NOMO-1 treated with dmso at 0.1 percent for 144 hours (cell line): ENCODE data around the gene ABTB2.
"Not testable (repeated sequence)": the region's sequence is repeated elsewhere in the genome, so short reads cannot be mapped to it uniquely, and the experiment has no call there.

Experiments
- DNase-seq: peaks from one replicate; lab custom pipeline; 2025; ENCODE audit not compliant: unreplicated experiment; lab: John Stamatoyannopoulos, UW

ABTB2 gene

DNA sequence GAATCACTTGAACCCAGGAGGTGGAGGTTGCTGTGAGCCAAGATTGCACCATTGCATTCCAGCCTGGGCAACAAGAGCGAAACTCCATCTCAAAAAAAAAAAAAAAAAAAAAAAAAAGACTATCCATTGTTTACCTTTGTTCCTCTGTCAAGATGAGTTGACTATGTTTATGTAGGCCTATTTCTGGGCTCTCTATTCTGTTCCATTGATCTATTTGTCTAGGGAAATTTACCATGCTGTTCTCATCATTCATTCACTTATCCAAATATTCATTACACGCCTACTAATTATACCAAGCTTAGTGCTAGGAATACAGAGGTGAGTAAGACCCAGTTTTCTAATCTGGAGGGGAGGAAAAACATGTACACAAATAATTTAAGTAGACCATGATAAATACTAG is 139.1 kb downstream of the ABTB2 start:
- not testable (repeated sequence) for DNase-seq

DNA sequence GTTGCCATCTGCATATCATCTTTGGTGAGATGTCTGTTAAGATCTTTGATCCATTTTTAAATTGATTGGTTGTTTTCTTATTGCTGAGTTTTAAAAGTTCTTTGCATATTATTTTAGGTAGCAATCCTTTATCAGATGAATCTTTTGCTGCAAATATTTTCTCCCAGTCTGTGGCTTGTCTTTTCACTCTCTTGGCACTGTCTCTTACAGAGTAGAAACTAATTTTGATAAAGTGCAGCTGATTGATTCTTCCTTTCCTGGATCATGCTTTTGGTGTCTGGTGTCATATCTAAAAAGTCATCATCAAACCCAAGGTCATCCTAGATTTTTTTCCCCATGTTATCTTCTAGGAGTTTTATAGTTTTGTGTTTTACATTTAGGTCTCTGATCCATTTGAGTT is 139.7 kb downstream of the ABTB2 start:
- DNase-seq = no peak

DNA sequence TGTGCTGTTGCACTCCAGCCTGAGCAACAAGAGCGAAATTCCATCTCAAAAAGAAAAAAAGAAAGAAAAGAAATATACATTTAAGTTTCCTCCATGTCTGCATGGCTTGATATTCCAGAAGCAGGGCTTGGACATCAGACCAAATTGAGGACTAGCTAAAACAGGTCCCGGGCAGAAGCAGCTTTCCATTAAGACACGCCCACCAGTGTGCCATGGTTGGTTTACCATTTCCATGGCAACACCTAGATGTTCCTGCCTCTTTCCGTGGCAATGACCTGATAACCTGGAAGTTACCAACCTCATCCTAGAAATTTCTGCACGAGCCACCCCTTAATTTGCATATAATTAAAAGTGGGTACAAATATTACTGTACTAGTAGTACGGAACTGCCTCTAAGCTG is 141.1 kb downstream of the ABTB2 start:
- no peak for DNase-seq

DNA sequence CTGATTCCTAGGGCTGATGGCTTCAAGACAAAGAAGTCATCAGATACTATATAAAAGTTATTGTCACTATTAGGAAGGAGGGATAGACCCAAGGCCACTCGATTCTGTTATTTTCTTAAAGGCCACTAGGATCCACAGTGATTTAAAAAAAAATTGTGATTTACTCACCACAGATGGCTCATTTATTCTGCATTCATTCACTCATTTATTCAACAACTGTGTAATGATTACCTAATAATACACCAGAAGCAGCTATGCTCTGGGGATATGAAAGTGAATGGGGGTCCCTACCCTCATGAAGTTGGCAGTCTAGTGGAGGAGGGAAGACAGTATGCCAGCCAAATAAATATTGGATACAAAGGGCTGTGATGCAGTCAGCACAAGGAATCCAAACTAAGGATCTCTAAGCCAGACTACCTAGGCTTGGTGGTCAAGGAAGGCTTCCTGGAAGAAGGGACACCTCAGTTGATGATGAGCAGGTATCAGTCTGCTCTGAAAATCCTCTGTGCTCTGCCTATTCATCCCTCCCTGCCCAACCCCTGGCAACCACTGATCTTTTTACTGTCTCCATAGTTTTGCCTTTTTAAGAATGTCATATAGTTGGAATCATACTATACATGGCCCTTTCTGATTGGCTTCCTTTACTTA is 141.9 kb downstream of the ABTB2 start:
- no peak for DNase-seq

DNA sequence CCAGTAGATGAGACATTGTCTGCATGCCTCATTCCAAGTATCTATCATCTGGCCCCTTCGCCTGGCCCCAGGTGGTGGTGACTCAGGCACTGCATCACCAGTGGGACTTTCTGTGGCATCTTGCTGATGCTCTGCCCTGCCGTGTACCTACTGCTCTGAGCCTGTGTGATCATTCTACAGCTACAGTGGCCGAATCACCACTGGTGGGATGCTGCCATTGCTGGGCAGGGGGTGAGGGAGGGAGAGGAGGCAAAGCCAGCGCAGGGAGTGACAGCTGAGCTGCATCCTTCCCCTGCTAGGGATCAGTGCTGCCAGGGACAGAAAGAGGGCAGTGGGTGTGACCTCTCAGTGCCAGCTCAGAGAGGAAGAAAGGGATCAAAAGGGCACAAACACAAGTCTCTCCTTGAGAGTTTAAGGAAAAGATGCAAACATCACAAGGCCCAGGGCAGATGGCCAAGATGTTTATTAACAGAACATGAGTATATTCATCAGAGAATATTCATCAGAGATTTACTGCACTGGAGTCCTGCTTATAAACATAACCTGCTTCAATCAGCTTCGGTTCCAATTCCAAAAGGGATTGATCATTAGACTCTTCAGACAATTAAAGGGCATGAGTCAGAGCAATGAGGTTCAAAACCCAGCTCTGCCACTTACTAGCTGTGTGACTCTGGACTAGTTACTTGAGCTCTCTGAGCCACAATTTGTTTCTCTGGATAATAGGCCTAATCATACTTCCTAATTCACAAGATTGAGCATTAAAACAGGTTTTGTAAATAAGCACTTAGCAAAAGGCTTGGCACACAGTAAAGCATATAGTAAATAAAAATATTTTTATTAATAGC is 142.6 kb downstream of the ABTB2 start:
- no peak for DNase-seq

DNA sequence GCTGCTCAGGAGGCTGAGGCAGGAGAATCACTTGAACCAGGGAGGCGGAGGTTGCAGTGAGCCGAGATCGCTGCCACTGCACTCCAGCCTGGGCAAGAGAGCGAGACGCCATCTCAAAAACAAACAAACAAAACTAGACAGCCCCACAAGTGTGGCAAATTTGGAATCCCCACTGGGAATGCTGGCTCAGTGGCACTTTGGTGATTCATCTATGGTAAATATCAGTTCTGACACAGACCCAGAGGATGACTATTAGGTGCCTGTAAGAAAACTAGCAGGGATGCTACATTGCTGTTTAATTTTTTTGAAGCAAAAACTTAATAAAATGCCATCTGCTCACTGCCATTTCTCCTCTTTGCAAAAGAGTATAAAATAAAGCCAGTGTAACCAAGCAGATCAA is 144.4 kb downstream of the ABTB2 start:
- no peak for DNase-seq

DNA sequence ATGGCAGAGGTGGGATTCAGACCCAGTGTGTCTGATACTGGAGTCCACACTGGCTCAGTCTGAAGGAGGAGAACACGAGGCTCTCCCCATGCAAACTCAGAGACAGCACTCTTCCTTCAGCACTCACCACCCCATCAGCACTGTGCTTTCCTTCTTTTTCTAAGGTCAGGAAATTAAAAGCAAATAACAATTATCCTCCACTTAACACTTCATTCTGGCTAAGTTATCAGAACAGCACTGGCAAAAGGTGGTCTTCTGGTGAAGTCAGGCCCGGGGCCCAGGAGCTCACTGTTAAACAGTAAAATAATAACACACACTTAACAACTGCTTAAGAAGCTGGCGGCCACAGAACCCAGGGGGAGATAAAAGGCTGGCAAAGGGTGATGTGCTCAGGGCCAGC is 145.2 kb downstream of the ABTB2 start:
- no peak for DNase-seq

DNA sequence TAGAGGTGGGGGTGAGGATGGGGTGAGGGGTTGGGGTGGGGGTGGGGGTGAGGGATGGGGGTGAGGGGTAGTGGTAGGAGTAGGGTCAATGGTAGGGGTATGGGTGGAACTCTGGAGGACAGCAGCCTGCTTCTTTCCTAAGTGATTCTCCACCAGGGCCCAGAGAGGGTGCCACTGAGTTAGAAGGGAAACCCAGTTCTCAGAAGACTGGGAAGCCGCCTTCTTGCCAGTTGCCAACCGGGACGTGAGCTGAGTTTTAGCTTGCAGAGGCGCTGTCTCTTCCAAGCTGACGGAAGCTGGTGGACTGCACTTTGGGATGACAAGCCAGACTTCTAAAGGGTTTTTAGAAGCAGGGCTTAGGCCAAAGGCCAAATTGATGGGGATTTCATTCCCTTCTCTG is 148.0 kb downstream of the ABTB2 start:
- no peak for DNase-seq

DNA sequence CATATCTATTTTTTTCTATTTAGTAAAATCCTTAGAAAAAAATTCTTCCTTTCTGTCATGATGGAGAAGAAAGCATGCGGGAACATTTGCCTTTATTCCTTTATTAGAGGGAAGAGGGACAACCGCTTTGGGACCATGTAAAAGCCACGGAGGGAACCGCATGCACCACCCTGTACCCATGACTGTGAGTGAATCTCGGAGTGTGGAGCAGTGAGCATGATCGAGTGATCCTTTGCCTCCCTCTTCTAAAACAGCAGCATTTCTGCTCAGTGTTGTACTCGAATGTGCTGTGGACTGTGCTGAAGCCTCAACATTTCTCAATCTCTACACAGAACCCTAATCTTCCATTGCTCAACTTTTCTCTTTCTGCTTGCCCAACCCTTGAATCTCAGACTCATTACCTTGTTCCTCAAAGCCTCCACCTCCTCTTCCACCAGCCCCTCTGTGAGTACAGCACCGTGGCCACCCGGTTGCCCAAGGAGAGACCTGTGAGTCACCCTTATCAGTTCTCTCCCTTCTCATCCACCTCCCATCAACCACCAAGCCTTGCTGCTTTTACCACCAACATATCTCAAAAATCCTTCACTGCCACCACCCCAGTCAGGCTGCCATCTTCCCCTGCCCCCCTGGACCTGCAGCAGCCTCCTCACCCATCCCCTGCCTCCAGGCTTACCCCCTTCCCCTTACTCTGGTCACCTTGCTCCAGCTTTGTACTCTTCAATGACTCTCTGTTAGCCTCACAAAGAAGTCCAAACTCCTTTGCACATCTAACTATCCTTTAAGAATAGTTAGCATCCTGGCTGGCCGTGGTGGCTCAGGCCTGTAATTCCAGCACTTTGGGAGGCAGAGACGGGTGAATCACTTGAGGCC is 149.3 kb downstream of the ABTB2 start:
- DNase-seq = peak; percentile 99

DNA sequence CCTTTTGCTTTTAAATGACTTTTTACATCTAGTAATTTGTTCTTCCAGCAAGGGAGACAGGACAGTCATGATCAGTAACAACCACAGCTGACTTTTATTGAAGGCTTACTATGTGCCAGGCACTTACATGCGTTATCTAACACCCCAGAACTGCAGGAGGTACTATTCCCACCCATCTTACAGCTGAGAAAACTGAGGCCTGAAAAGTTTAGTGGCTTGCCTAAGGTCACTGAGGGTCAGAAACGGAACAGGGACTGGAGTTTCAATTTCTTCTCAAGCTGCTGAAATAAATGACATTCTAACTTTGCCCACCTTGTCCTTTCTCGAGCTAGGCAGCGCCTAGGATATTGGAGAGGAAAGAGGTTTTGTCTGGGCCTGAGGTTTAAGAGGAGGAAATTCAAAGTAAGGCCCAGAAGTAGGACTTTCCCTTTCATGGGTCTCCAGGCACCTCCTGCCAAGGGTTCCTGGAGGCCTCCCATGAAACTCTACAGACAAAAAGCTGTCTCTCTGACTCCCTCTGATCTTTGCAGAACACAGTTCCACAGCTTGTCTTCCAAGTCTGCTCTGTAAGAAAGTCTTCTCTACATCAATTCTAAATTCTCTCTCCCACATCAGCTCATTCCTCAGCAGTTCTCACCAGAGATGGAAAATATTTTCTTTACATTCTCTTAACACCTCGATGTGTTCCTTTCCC is 150.2 kb downstream of the ABTB2 start:
- no peak for DNase-seq

DNA sequence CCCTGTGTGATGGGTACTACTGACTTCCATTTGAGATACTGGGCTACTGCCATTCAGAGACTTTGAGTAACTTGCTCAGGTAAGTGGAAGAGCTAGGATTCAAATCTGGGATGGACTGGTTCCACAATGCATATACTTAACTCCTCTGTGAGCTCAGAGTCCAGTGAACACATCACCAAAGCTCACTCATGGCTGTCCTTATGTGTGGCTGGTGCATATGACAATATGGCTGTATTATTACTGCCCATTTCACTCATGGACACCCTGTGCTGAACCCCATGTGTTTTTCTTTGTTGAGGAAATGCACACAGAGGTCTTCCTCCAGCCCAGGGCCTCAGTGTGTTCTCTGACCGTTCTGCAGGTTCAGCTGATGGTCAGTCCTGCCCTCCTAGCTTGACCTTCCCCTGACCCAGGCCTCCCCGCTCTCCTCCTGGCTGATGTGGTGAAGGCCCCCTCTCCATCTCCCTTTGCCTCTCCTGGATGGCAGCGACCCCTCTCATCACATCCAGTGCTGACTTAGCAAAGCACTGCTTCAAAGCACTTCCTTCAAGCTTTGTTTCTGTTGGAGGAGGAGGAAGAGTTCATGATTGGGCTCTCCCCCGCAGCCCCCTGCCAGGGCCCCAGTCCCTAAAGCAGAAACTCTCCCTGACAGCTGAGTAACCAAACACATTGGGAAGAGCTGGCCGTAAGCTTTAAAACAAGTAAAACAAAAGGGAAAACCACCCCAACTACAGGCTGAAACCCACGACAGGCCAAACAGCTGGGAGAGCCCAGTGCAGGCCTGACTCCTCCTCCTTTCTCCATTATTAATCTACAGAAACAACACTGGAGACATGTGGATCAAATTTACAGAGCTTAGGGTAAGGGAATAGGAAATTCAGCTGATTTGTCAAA is 151.2 kb downstream of the ABTB2 start:
- DNase-seq = no peak

DNA sequence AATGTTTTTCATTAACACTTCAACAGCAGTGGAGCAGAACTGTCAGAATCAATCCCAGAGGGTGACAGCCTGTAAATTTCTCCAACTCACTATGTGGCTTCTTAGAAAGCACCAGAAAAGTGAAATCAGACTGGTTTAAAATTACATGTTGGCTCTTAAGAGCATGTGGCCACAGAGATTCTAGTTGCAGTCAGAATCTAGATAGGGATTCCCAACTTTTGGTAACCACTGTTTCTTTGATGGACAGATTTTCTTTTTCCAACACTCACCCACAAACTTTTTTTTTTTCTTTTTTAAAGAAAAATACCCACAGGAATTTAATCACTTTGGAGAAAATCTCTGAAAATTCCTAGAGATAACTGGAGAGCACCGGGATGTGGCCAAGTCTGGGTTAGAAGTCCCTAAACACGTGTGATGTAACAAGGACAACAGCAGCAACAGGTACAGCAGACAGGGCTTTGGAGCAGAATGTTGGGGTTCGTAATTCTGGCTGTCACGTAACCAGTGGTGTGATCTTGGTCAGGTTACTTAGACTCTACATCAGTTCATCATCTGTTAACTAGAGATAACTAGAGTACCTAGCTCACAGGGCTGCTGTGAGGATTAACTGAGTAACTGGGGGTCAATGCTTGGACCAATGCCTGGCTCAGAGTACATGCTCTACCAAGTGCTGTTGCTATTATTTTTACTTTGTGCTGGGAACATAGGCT is 152.3 kb downstream of the ABTB2 start:
- DNase-seq = no peak

DNA sequence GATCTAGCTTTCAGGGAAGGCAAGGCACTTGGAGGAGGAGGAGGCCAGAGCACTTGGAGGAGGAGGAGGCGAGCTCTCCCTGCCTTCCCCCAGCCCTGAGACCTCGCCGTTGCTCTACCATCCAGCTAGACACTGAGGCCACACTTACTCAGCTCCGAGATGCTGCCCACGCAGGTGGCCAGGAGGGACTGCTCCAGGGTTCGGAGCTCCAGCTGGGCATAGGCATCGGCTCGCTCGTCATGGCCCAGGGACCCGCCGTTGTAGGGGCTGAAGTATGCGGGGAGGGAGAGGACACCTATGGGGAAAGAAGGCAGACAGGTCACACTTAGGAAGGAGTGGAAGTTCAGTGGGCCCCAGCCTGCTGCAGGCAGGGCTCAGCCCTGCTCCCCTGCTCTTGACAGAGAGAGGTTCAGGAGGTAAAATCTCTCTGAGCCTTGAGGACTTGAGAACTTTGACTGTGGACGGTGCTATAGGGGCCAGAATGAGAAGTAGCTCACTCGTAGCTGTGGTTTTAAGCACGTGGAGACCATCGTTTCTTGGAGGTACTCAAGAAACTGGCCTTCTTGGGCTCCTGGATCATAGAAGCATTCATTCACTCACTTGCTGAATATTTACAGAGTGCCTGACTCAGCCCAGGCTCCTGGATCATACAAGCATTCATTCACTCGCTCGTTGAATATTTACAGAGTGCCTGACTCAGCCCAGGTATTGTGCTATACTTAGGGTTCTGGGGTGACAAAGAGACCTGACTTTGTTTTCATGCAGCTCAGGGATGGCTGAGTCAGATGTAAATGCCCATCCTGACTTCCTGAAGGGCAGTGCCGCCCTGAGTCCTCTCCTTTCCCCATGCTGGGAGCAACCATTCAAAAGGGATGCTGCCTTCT is 153.2 kb downstream of the ABTB2 start:
- no peak for DNase-seq

DNA sequence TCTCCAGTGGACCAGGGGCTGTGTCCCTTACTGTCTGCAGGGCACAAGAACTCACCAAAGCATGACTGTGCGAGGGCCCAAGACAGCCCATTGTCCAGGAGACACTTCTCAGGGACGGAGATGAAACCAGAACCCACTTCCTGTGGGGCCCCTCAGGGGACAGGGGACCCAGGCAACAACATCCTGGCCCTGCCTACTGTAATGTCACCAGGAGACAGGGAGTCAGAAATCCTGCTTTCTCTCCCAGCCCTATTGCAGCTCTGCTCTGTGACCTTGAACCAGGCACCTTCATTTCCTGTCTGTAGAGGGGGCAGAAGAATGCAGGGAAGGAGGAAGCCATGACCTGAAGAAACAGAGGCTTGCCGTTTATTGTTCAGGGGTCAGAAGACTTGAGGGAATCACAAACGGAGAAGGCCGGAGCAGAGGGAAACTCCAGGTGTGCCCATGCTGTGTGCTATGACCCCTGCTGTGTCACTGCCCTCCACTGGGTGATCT is 154.4 kb downstream of the ABTB2 start:
- no peak for DNase-seq

DNA sequence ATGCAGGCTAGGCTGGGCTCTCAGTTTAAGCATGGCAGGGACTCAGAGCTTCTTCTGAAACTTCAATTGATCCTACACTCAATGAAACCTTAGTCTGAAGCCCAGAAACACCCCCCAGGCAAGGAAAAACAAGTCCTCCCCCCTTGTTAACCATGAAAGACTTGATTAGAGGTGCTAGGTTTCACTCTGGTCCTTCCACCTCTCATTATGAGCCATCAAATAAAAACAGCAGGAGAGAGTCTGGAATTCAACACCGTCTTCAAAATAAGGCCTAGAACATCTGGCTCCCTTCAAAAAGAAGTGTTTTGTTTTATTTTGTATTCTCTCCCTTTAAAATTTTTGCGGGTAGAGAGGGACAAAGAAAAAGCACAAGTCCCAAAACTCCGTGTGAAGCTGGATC is 156.7 kb downstream of the ABTB2 start:
- no peak for DNase-seq

DNA sequence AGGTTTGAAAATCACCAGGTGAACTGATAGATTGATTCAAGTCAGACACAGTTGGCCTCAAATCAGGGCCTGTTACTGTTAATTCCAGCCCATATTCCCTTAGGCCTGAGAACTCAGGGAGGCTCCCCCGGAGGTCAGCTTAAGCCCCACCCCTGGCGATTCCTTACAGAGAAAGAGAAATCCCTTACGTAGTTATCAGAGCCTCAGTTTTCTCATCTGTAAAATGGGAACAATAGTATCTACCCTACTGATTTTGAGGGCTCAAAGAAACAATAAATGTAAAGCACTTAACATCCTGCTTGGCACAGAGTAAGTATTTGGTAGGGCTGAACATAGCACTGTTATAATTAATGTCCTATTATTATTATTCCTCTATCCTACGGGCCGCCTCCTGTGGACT is 158.3 kb downstream of the ABTB2 start:
- no peak for DNase-seq

DNA sequence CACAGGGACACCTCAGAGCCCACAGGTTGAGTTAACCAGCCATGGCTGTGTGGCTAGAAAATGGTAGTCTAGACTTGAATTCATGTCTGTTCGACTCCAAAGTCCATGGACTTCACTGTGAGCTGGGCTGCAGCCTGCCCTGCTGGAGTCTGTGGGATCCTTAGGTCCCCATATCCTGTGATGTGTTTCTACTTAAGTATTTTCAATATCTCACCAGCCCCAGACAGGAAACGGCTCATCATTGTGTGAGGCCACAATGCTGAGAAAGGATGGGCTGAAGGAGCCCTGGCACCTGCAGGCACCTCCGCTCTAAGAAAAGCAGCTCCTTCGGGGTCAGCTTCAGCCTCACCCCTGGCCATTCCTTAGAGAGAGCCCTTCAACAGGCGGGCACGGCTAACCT is 159.3 kb downstream of the ABTB2 start:
- DNase-seq = no peak

DNA sequence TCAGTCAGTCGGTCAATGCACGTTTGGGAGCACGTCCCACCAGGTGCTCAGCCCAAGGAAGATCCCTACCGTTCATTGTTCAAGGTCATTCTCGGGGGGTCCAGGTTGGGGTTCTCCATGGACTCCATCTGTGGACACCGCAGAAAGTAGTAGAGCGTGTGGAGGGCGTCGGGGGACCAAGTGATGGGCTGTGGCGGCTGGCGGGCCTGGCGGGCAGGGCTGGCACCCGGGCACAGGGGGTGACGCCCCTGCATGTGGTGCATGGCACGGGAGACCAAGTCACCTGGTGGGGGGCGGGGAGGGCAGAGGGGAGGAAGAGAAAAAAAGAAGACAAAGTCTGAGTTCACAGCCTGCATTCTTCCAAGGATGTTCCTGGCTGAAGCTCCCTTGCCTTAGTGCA is 160.6 kb downstream of the ABTB2 start:
- DNase-seq = no peak
